Gastroesophageal sphincter (tissue), 4 donors: ENCODE data around the gene TSHZ2. TPM values are rescaled to one million over a fixed set of nuclear protein-coding genes. Genes with fewer than 3 reads are reported as not detected.

Source experiments
- ATAC-seq: fragments of 150-250 bp; one replicate; pipeline ENCODE4 v1.9.1; 2016; ENCODE audit warnings: mild to moderate bottlenecking, moderate library complexity
- H3K27ac ChIP-seq, 4 donors: fragments of 200-600 bp; sonication (generic) in 3 of 4; 1 replicate in 3 of 4; 2 replicates in 1 of 4; pipeline ENCODE4 v1.5.1; 2016 to 2019
- H3K27me3 ChIP-seq: fragments of 200-600 bp; sonication (generic); one replicate; pipeline ENCODE4 v1.5.1; 2019
- H3K36me3 ChIP-seq, 2 donors: fragments of 200-600 bp; sonication (generic); one replicate each; pipeline ENCODE4 v1.5.1; 2019; ENCODE audit warnings: control low read depth in 1 of 2
- H3K4me1 ChIP-seq, 3 donors: fragments of 200-600 bp; sonication (generic); 1 replicate in 2 of 3; 2 replicates in 1 of 3; pipeline ENCODE4 v1.5.1; 2016 to 2019; ENCODE audit warnings: control low read depth in 2 of 3
- H3K4me3 ChIP-seq, 2 donors: fragments of 200-600 bp; sonication (generic); one replicate each; pipeline ENCODE4 v1.5.1; 2019; ENCODE audit warnings: mild to moderate bottlenecking in 1 of 2, moderate library complexity in 1 of 2
- H3K9me3 ChIP-seq, 3 donors: fragments of 200-600 bp; sonication (generic); one replicate each; pipeline ENCODE4 v1.5.1; 2017 to 2019; ENCODE audit warnings: control low read depth in 2 of 3
- CTCF ChIP-seq, 4 experiments: fragments of 200-600 bp in 2 of 4; fragments of 450-650 bp in 2 of 4; sonication (generic) in 1 of 4; IDR thresholded peaks; one replicate each; pipeline ENCODE4 v1.5.1; 2017 to 2019; ENCODE audit warnings: antibody characterized with exemption in 4 of 4, mild to moderate bottlenecking in 2 of 4, moderate library complexity in 2 of 4
- EP300 ChIP-seq: sonication (generic); formaldehyde crosslinking; IDR thresholded peaks from one replicate; pipeline ENCODE4 v1.6.1; 2017; ENCODE audit warnings: antibody characterized with exemption, mild to moderate bottlenecking
- POLR2A ChIP-seq, 2 donors: fragments of 450-650 bp; IDR thresholded peaks; one replicate each; pipeline ENCODE4 v1.6.1; 2017; ENCODE audit warnings: antibody characterized with exemption in 2 of 2, mild to moderate bottlenecking in 2 of 2, moderate library complexity in 1 of 2
- POLR2AphosphoS5 ChIP-seq: sonication (generic); formaldehyde crosslinking; IDR thresholded peaks from one replicate; pipeline ENCODE4 v1.6.1; 2017; ENCODE audit warnings: antibody characterized with exemption
- WGBS, 2 donors: methylation state at CpG; one replicate each; pipeline ENCODE4 v1.1.5; 2018; ENCODE audit warnings: low coverage in 1 of 2; 5-methylcytosine and 5-hydroxymethylcytosine counted together
- total RNA-seq, 4 donors: library from RNA; depleted of rRNA; stranded (reverse); fragments of >200 nt; gene quantifications; one replicate each; pipeline ENCODE4 v1.1.0, GENCODE V29; 2016

TSHZ2 gene
- total RNA-seq, 4 donors from 2014 or later: 9.9 to 21.3 (median 12.2) TPM

DNA sequence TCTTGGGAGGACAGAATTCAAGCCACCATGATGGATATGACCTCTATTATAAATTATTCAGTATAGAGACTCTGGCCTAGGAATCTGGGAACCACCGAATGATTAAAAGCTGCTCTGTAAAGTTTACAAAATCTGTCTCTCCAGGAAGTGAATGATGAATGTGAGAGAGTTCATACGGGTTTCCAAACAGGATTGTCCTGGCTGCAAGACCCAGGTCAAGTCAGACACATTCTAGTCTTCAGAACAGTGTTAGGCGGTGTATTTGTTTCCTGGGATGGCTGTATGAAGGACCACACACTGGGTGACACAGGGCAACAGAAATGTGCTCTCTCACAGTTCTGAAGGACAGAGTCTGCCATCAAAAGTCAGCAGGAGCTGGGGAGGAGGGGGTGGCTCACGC lies 399.1 kb downstream of the TSHZ2 start:
- 27 to 54% methylated on average over 2 to 4 of the region's 4 CpGs for WGBS, 2 donors
- ATAC-seq: no peak
- H3K9me3 ChIP-seq: no peaks in the 10 kb centered on the region
- TF ChIP-seq POLR2A (IDR thresholded peaks at IDR 0.05) (no peak), CTCF (IDR thresholded peaks at IDR 0.05) (no peak), EP300 (no peak), POLR2AphosphoS5 (no peak)
- H3K27me3 ChIP-seq: no peaks in the 10 kb centered on the region
- H3K4me1 ChIP-seq: no peaks in the 10 kb centered on the region
- no peak overlapping the region for H3K27ac ChIP-seq
- H3K36me3 ChIP-seq: no peaks in the 10 kb centered on the region
- no peak overlapping the region for H3K4me3 ChIP-seq

GRCh38 chr20:53376021-53376420 lies 403.9 kb downstream of the TSHZ2 start:
- no peak for ATAC-seq
- Histone ChIP-seq H3K4me3 (no peak overlapping the region), H3K4me1 (no peaks in the 10 kb centered on the region), H3K27me3 (no peaks in the 10 kb centered on the region), H3K27ac (no peak overlapping the region), H3K9me3 (no peaks in the 10 kb centered on the region), H3K36me3 (no peaks in the 10 kb centered on the region)
- WGBS, 2 donors: 89 to 93% methylated on average over 2 of the region's 2 CpGs
- TF ChIP-seq POLR2A (IDR thresholded peaks at IDR 0.05) (no peak), CTCF (IDR thresholded peaks at IDR 0.05) (no peak), POLR2AphosphoS5 (no peak), EP300 (no peak)

- H3K27ac ChIP-seq: no peak overlapping the region
- TF ChIP-seq CTCF (IDR thresholded peaks at IDR 0.05) (no peak), EP300 (no peak), POLR2A (IDR thresholded peaks at IDR 0.05) (no peak), POLR2AphosphoS5 (no peak)
- no peak overlapping the region for H3K4me3 ChIP-seq
- peaks cover 0 to 7% (median 0%) of the 10 kb centered on the region in 3 donors for H3K4me1 ChIP-seq
- WGBS, 2 donors: 82 to 83% methylated on average over 4 to 10 of the region's 12 CpGs
- no peak for ATAC-seq
- no peaks in the 10 kb centered on the region for H3K36me3 ChIP-seq
- peaks cover 5% of the 10 kb centered on the region for H3K27me3 ChIP-seq
- H3K9me3 ChIP-seq: no peaks in the 10 kb centered on the region
Observed at GRCh38 chr20:53379014-53379832, 407.1 kb downstream of the TSHZ2 start.

- no peak for TF ChIP-seq POLR2AphosphoS5
- TF ChIP-seq EP300: no peak
- Histone ChIP-seq H3K4me3 (no peak overlapping the region), H3K27ac (no peak overlapping the region), H3K9me3 (no peaks in the 10 kb centered on the region), H3K36me3 (no peaks in the 10 kb centered on the region), H3K4me1 (peaks cover 0 to 11% (median 0%) of the 10 kb centered on the region in 3 donors), H3K27me3 (peaks cover 5% of the 10 kb centered on the region)
- 41 to 47% methylated on average over 4 of the region's 4 CpGs for WGBS, 2 donors
- no peak for ATAC-seq
Observed at GRCh38 chr20:53379833-53380120, 407.6 kb downstream of the TSHZ2 start.

- WGBS, 2 donors: 83 to 100% methylated on average over 1 to 2 of the region's 3 CpGs
- Histone ChIP-seq H3K4me3 (no peak overlapping the region), H3K27me3 (peaks cover 5% of the 10 kb centered on the region), H3K36me3 (no peaks in the 10 kb centered on the region), H3K27ac (no peak overlapping the region), H3K4me1 (peaks cover 0 to 11% (median 0%) of the 10 kb centered on the region in 3 donors), H3K9me3 (no peaks in the 10 kb centered on the region)
- ATAC-seq: no peak
- TF ChIP-seq EP300 (no peak), CTCF (IDR thresholded peaks at IDR 0.05) (no peak), POLR2A (IDR thresholded peaks at IDR 0.05) (no peak), POLR2AphosphoS5 (no peak)
Observed at GRCh38 chr20:53381568-53382262, 409.6 kb downstream of the TSHZ2 start.
